Suprapubic skin (tissue), 4 donors: ENCODE data around the gene GNA14.

Experiments used
- POLR2A ChIP-seq, 2 donors: fragments of 450-650 bp; IDR thresholded peaks; one replicate each; pipeline ENCODE4 v1.6.1; 2017; ENCODE audit warnings: antibody characterized with exemption in 2 of 2, mild to moderate bottlenecking in 2 of 2, moderate library complexity in 2 of 2
- POLR2AphosphoS5 ChIP-seq, 3 donors: sonication (generic); formaldehyde crosslinking; IDR thresholded peaks; one replicate each; pipeline ENCODE4 v1.6.1; 2017; ENCODE audit warnings: antibody characterized with exemption in 3 of 3
- TF ChIP-seq, protein P1 (sequence below), 2 donors: fragments of 200-600 bp in 1 of 2; fragments of 450-650 bp in 1 of 2; sonication (generic) in 1 of 2; IDR thresholded peaks; one replicate each; pipeline ENCODE4 v1.5.1; 2016 to 2019; ENCODE audit warnings: antibody characterized with exemption in 2 of 2, mild to moderate bottlenecking in 1 of 2, moderate library complexity in 1 of 2

DNA sequence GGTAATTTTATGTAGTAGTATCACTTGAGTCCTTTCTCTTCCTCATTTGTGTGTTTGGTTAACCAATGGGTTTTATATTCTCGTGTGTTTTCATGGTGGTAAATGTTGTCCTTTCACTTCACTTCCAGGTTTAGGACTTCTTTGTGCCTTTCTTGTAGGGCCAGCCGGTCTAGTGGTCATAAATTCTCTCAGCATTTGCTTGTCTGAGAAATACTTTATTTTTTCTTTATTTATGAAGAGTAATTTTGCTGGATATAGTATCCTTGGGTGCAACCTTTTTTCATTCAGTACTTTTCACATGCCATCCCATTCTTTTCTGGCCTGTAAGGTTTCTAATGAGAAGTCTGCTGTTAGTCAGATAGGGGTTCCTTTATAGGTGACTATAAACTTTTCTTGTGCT, 107.1 kb downstream of the GNA14 start:
- TF ChIP-seq, protein P1, sequence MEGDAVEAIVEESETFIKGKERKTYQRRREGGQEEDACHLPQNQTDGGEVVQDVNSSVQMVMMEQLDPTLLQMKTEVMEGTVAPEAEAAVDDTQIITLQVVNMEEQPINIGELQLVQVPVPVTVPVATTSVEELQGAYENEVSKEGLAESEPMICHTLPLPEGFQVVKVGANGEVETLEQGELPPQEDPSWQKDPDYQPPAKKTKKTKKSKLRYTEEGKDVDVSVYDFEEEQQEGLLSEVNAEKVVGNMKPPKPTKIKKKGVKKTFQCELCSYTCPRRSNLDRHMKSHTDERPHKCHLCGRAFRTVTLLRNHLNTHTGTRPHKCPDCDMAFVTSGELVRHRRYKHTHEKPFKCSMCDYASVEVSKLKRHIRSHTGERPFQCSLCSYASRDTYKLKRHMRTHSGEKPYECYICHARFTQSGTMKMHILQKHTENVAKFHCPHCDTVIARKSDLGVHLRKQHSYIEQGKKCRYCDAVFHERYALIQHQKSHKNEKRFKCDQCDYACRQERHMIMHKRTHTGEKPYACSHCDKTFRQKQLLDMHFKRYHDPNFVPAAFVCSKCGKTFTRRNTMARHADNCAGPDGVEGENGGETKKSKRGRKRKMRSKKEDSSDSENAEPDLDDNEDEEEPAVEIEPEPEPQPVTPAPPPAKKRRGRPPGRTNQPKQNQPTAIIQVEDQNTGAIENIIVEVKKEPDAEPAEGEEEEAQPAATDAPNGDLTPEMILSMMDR (IDR thresholded peaks at IDR 0.05), result no peak
- TF ChIP-seq POLR2AphosphoS5 (IDR thresholded peaks at IDR 0.05) (no peak), POLR2A (IDR thresholded peaks at IDR 0.05) (no peak)
